Smooth muscle cell (in vitro differentiated cells): Measurements from ENCODE around the gene USF3. TPM values are rescaled to one million over a fixed set of nuclear protein-coding genes. Genes with fewer than 3 reads are reported as not detected.

Experiments
- DNase-seq: peaks from one replicate; lab custom pipeline; 2025; ENCODE audit not compliant: unreplicated experiment; lab: John Stamatoyannopoulos, UW
- H2AFZ ChIP-seq: fragments of 200-600 bp; sonication (generic); 2 replicates; pipeline ENCODE4 v1.6.0; 2016; ENCODE audit warnings: antibody characterized with exemption, low read depth, mild to moderate bottlenecking
- H3F3A ChIP-seq: fragments of 200-600 bp; sonication (generic); 2 replicates; pipeline ENCODE4 v1.6.0; 2017; ENCODE audit warnings: antibody characterized with exemption, low read depth
- H3K27ac ChIP-seq: fragments of 200-600 bp; sonication (generic); 2 replicates; pipeline ENCODE4 v1.5.1; 2016; ENCODE audit warnings: low read depth, mild to moderate bottlenecking
- H3K27me3 ChIP-seq: fragments of 200-600 bp; sonication (generic); 2 replicates; pipeline ENCODE4 v1.6.1; 2016; ENCODE audit warnings: low read depth, mild to moderate bottlenecking
- H3K36me3 ChIP-seq: fragments of 200-600 bp; sonication (generic); 2 replicates; pipeline ENCODE4 v1.5.1; 2016; ENCODE audit warnings: low read depth
- H3K4me1 ChIP-seq: fragments of 200-600 bp; sonication (generic); 2 replicates; pipeline ENCODE4 v1.5.1; 2016; ENCODE audit warnings: low read depth
- H3K4me2 ChIP-seq: fragments of 200-600 bp; sonication (generic); 2 replicates; pipeline ENCODE4 v1.6.0; 2016; ENCODE audit warnings: mild to moderate bottlenecking
- H3K4me3 ChIP-seq: fragments of 200-600 bp; sonication (generic); 2 replicates; pipeline ENCODE4 v1.5.1; 2016; ENCODE audit warnings: mild to moderate bottlenecking
- H3K79me2 ChIP-seq: fragments of 200-600 bp; sonication (generic); 2 replicates; pipeline ENCODE4 v1.6.0; 2016; ENCODE audit warnings: low read depth, mild to moderate bottlenecking
- H3K9ac ChIP-seq: fragments of 200-600 bp; sonication (generic); 2 replicates; pipeline ENCODE4 v1.6.0; 2016; ENCODE audit warnings: low read depth
- H3K9me3 ChIP-seq: fragments of 200-600 bp; sonication (generic); replicated peaks from 2 replicates; pipeline ENCODE4 v1.5.1; 2016; ENCODE audit warnings: low read depth
- H4K20me1 ChIP-seq: fragments of 200-600 bp; sonication (generic); 2 replicates; pipeline ENCODE4 v1.6.0; 2016; ENCODE audit warnings: low read depth
- CTCF ChIP-seq: fragments of 200-600 bp; sonication (generic); IDR thresholded peaks from 2 replicates; pipeline ENCODE4 v1.5.1; 2017; ENCODE audit warnings: borderline replicate concordance, mild to moderate bottlenecking, antibody characterized with exemption; ENCODE audit not compliant: insufficient read depth, poor library complexity, severe bottlenecking
- WGBS: methylation state at CpG from one replicate; pipeline ENCODE4 v1.1.7; 2016; ENCODE audit warnings: low lambda C conversion rate; 5-methylcytosine and 5-hydroxymethylcytosine counted together
- polyA plus RNA-seq: library from polyadenylated mRNA; unstranded; fragments of >200 nt; fragmentation: Nextera tagmentation; extraction: Ambion mirVana; gene quantifications from 2 replicates; pipeline ENCODE4 v1.2.1, GENCODE V29; 2016
- total RNA-seq: library from RNA; depleted of rRNA; stranded (reverse); fragments of >200 nt; gene quantifications from 2 replicates; pipeline ENCODE4 v1.2.3, GENCODE V29; 2014

USF3 gene
- total RNA-seq (12.3 and 14.7 TPM in 2 replicates), polyA plus RNA-seq (2.9 and 3.9 TPM in 2 replicates)

GRCh38 chr3:113695786-113696645, at the start of gene USF3:
USF3 (minus strand) TSS chr3:113696642; CDS start chr3:113674878, 21,764 bp downstream.
- peak; percentile 66 for DNase-seq
- Histone ChIP-seq H3F3A (no peaks in the 10 kb centered on the region), H3K4me1 (peaks cover 17% of the 10 kb centered on the region), H3K9ac (peak within 1 kb of the TSS; percentile 81), H3K36me3 (no peaks in the 10 kb centered on the region), H3K9me3 (no peaks in the 10 kb centered on the region), H3K27ac (peak within 1 kb of the TSS; percentile 90), H4K20me1 (no peaks in the 10 kb centered on the region), H3K79me2 (peaks cover 42% of the 10 kb centered on the region), H3K27me3 (no peaks in the 10 kb centered on the region), H2AFZ (peak within 1 kb of the TSS; percentile 95), H3K4me2 (peak within 1 kb of the TSS; percentile 94), H3K4me3 (peak within 1 kb of the TSS; percentile 72)
- 1% methylated on average over 27 of the region's 75 CpGs for WGBS
- TF ChIP-seq CTCF, result no peak

- H3K4me2 ChIP-seq, result peak within 1 kb of the TSS; percentile 94
- H3K27me3 ChIP-seq, result no peaks in the 10 kb centered on the region
- H3K36me3 ChIP-seq, result no peaks in the 10 kb centered on the region
- peaks cover 43% of the 10 kb centered on the region for H4K20me1 ChIP-seq
- peaks cover 80% of the 10 kb centered on the region for H3K79me2 ChIP-seq
- peaks cover 28% of the 10 kb centered on the region for H3K4me1 ChIP-seq
- H3K4me3 ChIP-seq, result peak within 1 kb of the TSS; percentile 95
- peak within 1 kb of the TSS; percentile 100 for H3K27ac ChIP-seq
- no peaks in the 10 kb centered on the region for H3K9me3 ChIP-seq
- TF ChIP-seq CTCF, result peak; percentile 18
- no peaks in the 10 kb centered on the region for H3F3A ChIP-seq
- H3K9ac ChIP-seq, result peak within 1 kb of the TSS; percentile 99
- peak; percentile 86 for DNase-seq
- H2AFZ ChIP-seq, result peak within 1 kb of the TSS; percentile 85
- under 1% methylated on average over 71 of the region's 72 CpGs for WGBS
These were observed 49.5 kb upstream of the USF3 start, which contains the start of gene NAA50 for GRCh38 chr3:113745756-113746547. NAA50 (minus strand) TSS chr3:113746249; CDS start chr3:113745949, 300 bp downstream.

GRCh38 chr3:113744941-113745755, 48.7 kb upstream of the USF3 start:
- WGBS, result 2% methylated on average over 34 of the region's 35 CpGs
- DNase-seq, result peak; percentile 37
- H3K9me3 ChIP-seq, result no peaks in the 10 kb centered on the region
- peaks cover 28% of the 10 kb centered on the region for H3K4me1 ChIP-seq
- H3F3A ChIP-seq, result no peaks in the 10 kb centered on the region
- H3K36me3 ChIP-seq, result no peaks in the 10 kb centered on the region
- H3K4me2 ChIP-seq, result peak overlapping the region; percentile 94
- H3K27ac ChIP-seq, result peak overlapping the region; percentile 100
- peak; percentile 43 for TF ChIP-seq CTCF
- peaks cover 47% of the 10 kb centered on the region for H4K20me1 ChIP-seq
- H2AFZ ChIP-seq, result peak overlapping the region; percentile 84
- peak overlapping the region; percentile 99 for H3K9ac ChIP-seq
- no peaks in the 10 kb centered on the region for H3K27me3 ChIP-seq
- peak overlapping the region; percentile 95 for H3K4me3 ChIP-seq
- peaks cover 80% of the 10 kb centered on the region for H3K79me2 ChIP-seq
